ENCODE measurements around the gene ATP10A. TPM values are rescaled to one million over a fixed set of nuclear protein-coding genes. Genes with fewer than 3 reads are reported as not detected.

The ATP10A gene
- total and polyA plus RNA-seq, 12 donors: 0.67 to 31.8 (median 16.1) TPM

GRCh38 chr15:25653371-25653770, 209.8 kb downstream of the ATP10A start:
- WGBS, 4 donors: 82 to 96% (median 93%) methylated on average over 2 of the region's 2 CpGs
- TF ChIP-seq POLR2A (IDR thresholded peaks at IDR 0.05) (no peak), CTCF (IDR thresholded peaks at IDR 0.05) (no peak)
- DNase-seq: no peak
- H3K9me3 ChIP-seq (replicated peaks in 1 of 3): no peaks in the 10 kb centered on the region
- no peak overlapping the region for H3K27ac ChIP-seq
- H3K27me3 ChIP-seq: no peaks in the 10 kb centered on the region
- no peak overlapping the region for H3K4me3 ChIP-seq
- intact Hi-C loops (cut with DNase I): loop anchor here in 1 of 2 donors (10.0 kb wide), 1 partner anchor 59 kb away; no protein-coding TSS in a partner anchor
- no peaks in the 10 kb centered on the region for H3K4me1 ChIP-seq (replicated peaks in 1 of 2)
- H3K36me3 ChIP-seq (replicated peaks in 1 of 2): no peaks in the 10 kb centered on the region

- no peak for DNase-seq
- no peaks in the 10 kb centered on the region for H3K27me3 ChIP-seq
- H3K9me3 ChIP-seq (replicated peaks in 1 of 3): no peaks in the 10 kb centered on the region
- H3K4me1 ChIP-seq (replicated peaks in 1 of 2): no peaks in the 10 kb centered on the region
- H3K27ac ChIP-seq: no peak overlapping the region
- H3K36me3 ChIP-seq (replicated peaks in 1 of 2): no peaks in the 10 kb centered on the region
- no peak for TF ChIP-seq CTCF (IDR thresholded peaks at IDR 0.05)
- WGBS, 4 donors: 56 to 75% (median 66%) methylated on average over 1 of the region's 1 CpG
- no peak overlapping the region for H3K4me3 ChIP-seq
- intact Hi-C loops (cut with DNase I): loop anchor here in 1 of 2 donors (10.0 kb wide), 1 partner anchor 58 kb away; no protein-coding TSS in a partner anchor
Measured at GRCh38 chr15:25652704-25653103, 210.4 kb downstream of the ATP10A start.

GRCh38 chr15:25649390-25649789, 213.7 kb downstream of the ATP10A start:
- H3K4me1 ChIP-seq (replicated peaks in 1 of 2): peaks cover 0 to 1% of the 10 kb centered on the region in 2 donors
- intact Hi-C loops (cut with DNase I): no loop called here
- no peak for TF ChIP-seq POLR2A (IDR thresholded peaks at IDR 0.05)
- TF ChIP-seq CTCF (IDR thresholded peaks at IDR 0.05): no peak
- no peak overlapping the region for H3K27ac ChIP-seq
- H3K9me3 ChIP-seq (replicated peaks in 1 of 3): no peaks in the 10 kb centered on the region
- H3K4me3 ChIP-seq: no peak overlapping the region
- H3K36me3 ChIP-seq (replicated peaks in 1 of 2): no peaks in the 10 kb centered on the region
- DNase-seq: no peak
- no peaks in the 10 kb centered on the region for H3K27me3 ChIP-seq
- 25 to 51% (median 31%) methylated on average over 2 of the region's 2 CpGs for WGBS, 4 donors

GRCh38 chr15:25643120-25643519, 220.0 kb downstream of the ATP10A start:
- WGBS, 4 donors: 62 to 70% (median 63%) methylated on average over 4 of the region's 4 CpGs
- H3K4me3 ChIP-seq: no peak overlapping the region
- H3K27ac ChIP-seq: no peak overlapping the region
- no peak for TF ChIP-seq POLR2A (IDR thresholded peaks at IDR 0.05)
- no peak for TF ChIP-seq CTCF (IDR thresholded peaks at IDR 0.05)
- no peaks in the 10 kb centered on the region for H3K27me3 ChIP-seq
- H3K36me3 ChIP-seq (replicated peaks in 1 of 2): no peaks in the 10 kb centered on the region
- DNase-seq: no peak
- H3K9me3 ChIP-seq (replicated peaks in 1 of 3): no peaks in the 10 kb centered on the region
- H3K4me1 ChIP-seq (replicated peaks in 1 of 2): peaks cover 0 to 12% of the 10 kb centered on the region in 2 donors
- intact Hi-C loops (cut with DNase I): no loop called here

Data from adrenal gland (tissue), 12 donors.